GM19023 (cell line): ENCODE measurements around the gene SOX13.

Experiments used
- ATAC-seq: cut with Tn5 transposase; IDR thresholded peaks from one replicate; pipeline ENCODE4 v1.9.1; 2021; ENCODE audit warnings: mild to moderate bottlenecking, moderate library complexity; ENCODE audit not compliant: unreplicated experiment

Gene SOX13

GRCh38 chr1:204062106-204062505 is 10.8 kb upstream of the SOX13 start:
- ATAC-seq = no peak

GRCh38 chr1:204065174-204065985 is 7.5 kb upstream of the SOX13 start:
- no peak for ATAC-seq

- ATAC-seq = no peak
Measured at GRCh38 chr1:204065986-204066300, 7.0 kb upstream of the SOX13 start.

GRCh38 chr1:204067935-204068334 is 5.0 kb upstream of the SOX13 start:
- ATAC-seq = no peak

GRCh38 chr1:204069887-204070286 is 3.0 kb upstream of the SOX13 start:
- ATAC-seq = no peak

- no peak for ATAC-seq
Measured at GRCh38 chr1:204070895-204071294, 2.0 kb upstream of the SOX13 start.

- no peak for ATAC-seq
Measured at GRCh38 chr1:204073837-204074273, 940 bp downstream of the SOX13 start.

GRCh38 chr1:204074274-204075138 is 1.6 kb downstream of the SOX13 start:
- no peak for ATAC-seq

- no peak for ATAC-seq
Measured at GRCh38 chr1:204075139-204075521, 2.2 kb downstream of the SOX13 start.

- no peak for ATAC-seq
Measured at GRCh38 chr1:204075890-204076846, 3.3 kb downstream of the SOX13 start.

- no peak for ATAC-seq
Measured at GRCh38 chr1:204076891-204077290, 4.0 kb downstream of the SOX13 start.

GRCh38 chr1:204077979-204078696 is 5.2 kb downstream of the SOX13 start:
- ATAC-seq = no peak

- ATAC-seq = no peak
Measured at GRCh38 chr1:204079608-204079999, 6.7 kb downstream of the SOX13 start.

- no peak for ATAC-seq
Measured at GRCh38 chr1:204080163-204080903, 7.4 kb downstream of the SOX13 start.

- ATAC-seq = no peak
Measured at GRCh38 chr1:204081164-204081790, 8.4 kb downstream of the SOX13 start.

GRCh38 chr1:204081791-204082513 is 9.0 kb downstream of the SOX13 start:
- no peak for ATAC-seq

- ATAC-seq = no peak
Measured at GRCh38 chr1:204083491-204083890, 10.6 kb downstream of the SOX13 start.

GRCh38 chr1:204084247-204084772 is 11.4 kb downstream of the SOX13 start:
- no peak for ATAC-seq
